Left hindlimb (tissue), 1 donor: ENCODE measurements around the gene PFAS.
"Not testable (repeated sequence)": the region's sequence is repeated elsewhere in the genome, so short reads cannot be mapped to it uniquely, and the experiment has no call there.

Experiments used
- DNase-seq: peaks from one replicate; pipeline ENCODE4 v3.0.0-alpha.2; 2018

Gene PFAS, protein sequence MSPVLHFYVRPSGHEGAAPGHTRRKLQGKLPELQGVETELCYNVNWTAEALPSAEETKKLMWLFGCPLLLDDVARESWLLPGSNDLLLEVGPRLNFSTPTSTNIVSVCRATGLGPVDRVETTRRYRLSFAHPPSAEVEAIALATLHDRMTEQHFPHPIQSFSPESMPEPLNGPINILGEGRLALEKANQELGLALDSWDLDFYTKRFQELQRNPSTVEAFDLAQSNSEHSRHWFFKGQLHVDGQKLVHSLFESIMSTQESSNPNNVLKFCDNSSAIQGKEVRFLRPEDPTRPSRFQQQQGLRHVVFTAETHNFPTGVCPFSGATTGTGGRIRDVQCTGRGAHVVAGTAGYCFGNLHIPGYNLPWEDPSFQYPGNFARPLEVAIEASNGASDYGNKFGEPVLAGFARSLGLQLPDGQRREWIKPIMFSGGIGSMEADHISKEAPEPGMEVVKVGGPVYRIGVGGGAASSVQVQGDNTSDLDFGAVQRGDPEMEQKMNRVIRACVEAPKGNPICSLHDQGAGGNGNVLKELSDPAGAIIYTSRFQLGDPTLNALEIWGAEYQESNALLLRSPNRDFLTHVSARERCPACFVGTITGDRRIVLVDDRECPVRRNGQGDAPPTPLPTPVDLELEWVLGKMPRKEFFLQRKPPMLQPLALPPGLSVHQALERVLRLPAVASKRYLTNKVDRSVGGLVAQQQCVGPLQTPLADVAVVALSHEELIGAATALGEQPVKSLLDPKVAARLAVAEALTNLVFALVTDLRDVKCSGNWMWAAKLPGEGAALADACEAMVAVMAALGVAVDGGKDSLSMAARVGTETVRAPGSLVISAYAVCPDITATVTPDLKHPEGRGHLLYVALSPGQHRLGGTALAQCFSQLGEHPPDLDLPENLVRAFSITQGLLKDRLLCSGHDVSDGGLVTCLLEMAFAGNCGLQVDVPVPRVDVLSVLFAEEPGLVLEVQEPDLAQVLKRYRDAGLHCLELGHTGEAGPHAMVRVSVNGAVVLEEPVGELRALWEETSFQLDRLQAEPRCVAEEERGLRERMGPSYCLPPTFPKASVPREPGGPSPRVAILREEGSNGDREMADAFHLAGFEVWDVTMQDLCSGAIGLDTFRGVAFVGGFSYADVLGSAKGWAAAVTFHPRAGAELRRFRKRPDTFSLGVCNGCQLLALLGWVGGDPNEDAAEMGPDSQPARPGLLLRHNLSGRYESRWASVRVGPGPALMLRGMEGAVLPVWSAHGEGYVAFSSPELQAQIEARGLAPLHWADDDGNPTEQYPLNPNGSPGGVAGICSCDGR (N-terminal part only)

DNA sequence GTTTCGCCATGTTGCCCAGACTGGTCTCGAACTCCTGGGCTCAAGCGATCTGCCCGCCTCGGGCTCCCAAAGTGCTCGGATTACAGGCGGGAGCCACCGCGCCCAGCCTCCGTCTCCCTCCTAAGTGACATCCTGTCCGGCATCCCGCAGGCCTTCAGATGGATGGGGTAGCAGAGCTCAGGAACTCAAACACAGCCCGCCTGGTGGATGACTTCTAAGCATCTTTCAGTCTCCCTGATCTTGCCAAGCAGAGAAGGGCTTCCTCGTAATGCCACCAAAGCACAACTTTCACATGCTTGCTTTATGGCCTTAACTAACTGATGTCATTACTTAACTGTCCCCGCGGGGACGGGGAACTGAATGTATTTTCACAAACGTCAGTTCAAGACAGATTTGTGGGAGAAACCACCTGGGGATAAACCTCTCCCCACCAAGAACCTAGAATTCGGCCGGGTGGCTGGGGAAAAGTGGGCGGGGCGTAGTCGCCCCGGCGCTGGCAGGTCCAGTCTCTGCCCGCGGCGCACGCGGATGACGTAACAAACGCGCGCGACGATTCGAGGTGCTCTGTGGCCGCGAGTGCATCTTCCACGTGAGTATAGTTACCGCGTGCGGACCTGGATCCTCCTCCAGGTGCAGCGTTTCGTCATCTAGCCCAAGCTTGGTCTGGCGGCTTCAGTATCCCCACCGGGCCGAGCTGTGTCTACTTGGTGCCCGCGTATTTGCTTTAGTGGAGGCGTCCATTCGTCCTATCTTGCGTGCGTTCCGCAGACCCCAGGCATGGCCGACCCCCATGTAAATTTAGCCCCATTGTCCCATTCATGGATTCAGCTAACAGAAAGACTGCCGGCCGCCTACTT lies at the start of gene PFAS:
Gene PFAS (plus strand): TSS at position 539 of the 857 bp plus-strand sequence. CDS start 4,649 bp downstream, outside the sequence.
- DNase-seq: peak; percentile 94

DNA sequence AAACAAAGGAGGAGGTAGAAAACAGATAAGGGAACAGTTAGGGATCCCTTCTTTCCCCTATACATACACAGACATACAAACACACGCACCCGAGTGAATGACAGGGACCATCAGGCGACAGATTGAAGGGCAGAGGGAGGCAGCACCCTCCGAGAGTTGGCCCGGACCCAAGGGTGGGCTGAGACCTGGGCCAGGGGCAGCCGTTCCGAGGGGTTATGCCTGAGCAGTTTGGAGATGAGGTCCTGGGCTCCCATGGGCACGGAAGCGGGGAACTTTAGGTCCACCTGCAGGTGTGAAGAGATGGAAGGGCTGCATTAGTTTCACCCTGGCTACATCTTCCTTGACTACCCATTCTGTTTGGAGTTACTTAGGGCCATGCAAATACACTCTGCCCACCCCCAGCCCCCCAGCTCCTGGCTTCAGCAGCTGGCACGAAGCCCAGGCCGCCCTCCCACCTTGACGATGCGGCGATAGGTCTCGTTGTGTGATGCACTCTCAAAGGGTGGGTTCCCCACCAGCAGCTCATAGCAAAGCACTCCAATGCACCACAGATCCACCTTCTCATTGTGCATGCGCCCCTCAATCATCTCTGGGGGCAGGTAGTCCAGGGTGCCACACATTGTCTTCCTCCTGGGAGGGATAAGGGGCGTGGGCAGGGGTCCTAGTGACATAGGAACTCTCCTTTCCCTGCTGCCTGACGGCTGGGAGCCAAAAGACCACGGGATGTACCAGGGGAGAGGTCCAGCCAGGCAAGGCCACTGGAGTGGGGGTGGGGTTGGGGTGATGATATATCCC lies 44.1 kb upstream of the PFAS start:
- DNase-seq: no peak

DNA sequence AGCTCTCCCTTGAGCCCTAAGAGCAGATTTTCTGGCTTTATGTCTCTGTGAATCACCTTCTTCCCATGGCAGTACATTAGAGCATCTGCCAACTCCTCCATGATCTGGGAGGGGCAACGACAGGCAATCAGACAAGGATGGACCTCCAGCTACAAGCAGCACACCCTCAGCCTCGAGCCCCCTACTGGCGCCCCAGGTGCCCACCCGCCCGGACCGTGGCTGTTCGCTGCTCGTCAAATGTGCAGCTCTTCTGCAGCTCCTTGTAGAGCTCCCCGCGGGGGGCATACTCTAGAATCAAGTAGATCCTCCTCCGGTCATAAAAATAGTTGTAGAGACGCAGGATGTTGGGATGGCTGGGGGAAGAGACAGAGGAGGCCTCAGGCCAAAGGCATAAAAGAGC lies 42.6 kb upstream of the PFAS start:
- no peak for DNase-seq

DNA sequence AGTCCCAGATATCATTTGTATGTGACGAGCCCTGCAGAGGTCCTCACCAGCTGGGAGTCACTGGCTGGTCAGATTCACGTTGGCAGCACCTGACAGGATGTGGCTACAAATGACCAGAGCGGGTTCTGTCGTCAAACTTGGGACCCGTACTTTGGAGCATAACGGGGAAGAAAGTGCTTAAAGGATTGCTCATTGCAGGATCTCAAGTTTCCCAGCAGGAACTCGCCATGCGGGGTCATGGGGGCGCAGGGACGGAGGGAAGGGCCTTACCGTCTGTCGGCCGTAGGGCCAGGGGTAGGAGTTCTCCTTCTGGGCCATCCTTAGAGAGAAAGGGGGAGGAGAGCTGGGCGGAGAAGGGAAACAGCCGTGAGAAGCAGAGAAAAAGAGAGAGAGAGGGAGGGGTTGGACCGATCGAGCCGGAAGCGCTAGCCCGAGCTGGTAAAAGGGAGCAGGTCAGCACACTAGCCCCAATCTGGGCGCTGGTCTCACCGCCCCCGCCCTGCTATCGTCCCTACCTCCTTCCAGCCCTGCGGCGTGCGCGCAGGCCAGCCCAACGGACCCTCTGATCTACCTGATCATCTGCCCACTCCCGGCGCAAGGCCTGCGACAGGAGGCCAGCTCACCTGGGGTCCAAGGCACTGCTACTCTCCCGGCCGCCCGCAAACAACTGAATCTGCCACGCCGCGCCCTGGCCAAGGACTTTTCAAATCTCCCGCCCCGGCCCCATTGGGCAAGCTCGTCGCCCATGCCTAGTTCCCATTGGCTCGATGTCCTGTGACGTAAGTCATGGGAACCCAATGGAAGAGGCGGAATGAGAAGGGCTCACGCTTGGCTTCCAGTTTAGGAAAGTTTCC lies 39.0 kb upstream of the PFAS start, which contains the start of gene AURKB:
Gene AURKB (minus strand): TSS at position 669 of the 854 bp plus-strand sequence. CDS start 351 bp downstream, at position 318.
- peak; percentile 95 for DNase-seq

DNA sequence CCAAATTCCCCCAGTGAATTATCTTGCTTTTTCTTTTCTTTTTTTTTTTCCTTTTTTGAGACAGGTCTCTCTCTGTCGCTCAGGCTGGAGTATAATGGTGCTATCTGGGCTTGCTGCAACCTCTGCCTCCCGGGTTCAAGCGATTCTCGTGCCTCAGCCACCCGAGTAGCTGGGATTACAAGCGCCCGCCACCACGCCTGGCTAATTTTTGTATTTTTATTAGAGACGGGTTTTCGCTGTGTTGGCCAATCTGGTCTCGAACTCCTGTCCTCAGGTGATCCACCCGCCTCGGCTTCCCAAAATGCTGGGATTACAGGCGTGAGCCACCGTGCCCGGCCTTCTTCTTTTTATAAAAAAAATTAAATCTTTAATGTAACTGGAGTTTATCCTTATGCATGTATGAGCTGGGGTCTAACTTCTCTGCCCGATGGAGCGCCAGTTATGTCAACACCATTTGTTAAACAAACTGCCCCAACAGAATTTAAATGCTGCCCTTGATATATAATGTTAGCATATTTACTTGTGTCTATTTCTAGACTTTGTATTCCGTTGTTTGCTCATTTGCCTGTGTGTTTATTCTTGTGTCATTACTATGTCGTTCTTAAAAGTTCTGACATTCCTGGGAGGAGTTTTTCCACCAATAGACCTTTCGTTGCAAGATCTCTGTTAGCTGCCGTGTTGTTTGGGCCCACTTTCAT lies 38.2 kb upstream of the PFAS start:
- no peak for DNase-seq

DNA sequence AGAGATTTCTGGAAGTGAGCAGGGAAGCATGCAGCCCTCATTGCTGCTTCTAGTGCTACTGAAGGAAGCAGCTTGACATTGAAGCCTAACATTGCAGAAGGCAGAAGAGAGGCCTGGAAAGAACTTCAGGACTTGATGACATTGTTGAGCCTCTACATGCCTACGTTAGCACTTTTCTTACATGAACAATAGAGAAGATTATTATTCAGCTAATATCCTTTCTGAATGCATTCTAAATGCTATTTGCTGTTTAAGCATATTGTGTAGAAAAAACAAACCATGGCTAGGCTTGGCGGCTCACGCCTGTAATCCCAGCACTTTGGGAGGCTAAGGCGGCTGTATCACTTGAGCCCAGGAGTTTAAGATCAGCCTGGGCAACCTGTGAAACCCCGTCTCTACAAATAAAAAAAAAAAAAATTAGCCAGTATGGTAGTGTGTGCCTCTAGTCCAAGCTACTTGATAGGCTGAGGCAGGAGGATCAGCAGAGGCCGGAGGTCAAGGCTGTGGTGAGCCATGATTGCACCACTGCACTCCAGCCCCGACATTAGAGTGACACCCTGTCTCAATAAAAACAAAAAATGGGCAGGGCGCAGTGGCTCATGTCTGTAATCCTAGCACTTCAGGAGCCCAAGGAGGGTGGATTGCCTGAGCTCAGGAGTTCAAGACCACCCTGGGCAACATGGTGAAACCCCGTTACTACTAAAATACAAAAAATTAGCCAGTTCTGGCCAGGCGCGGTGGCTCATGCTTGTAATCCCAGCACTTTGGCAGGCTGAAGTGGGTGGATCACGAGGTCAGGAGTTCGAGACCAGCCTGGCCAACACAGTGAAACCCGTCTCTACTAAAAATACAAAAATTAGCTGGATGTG lies 36.5 kb upstream of the PFAS start:
- DNase-seq: no peak

DNA sequence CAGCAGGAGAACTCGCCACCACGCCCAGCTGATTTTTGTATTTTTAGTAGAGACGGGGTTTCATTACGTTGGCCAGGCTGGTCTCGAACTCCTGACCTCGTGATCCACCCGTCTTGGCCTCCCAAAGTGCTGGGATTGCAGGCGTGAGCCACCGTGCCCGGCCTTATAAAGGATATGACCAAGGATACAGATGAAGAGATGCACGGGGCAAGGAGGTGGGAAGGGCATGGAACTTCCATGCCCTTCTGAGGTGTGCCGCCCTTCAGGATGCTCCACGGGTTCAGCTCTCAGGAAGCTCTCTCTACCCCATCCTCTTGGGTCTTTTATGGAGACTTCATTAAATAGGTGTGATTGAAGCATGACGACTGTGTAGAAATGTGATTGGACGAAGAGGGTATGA lies 35.1 kb upstream of the PFAS start:
- DNase-seq: not testable (repeated sequence)

DNA sequence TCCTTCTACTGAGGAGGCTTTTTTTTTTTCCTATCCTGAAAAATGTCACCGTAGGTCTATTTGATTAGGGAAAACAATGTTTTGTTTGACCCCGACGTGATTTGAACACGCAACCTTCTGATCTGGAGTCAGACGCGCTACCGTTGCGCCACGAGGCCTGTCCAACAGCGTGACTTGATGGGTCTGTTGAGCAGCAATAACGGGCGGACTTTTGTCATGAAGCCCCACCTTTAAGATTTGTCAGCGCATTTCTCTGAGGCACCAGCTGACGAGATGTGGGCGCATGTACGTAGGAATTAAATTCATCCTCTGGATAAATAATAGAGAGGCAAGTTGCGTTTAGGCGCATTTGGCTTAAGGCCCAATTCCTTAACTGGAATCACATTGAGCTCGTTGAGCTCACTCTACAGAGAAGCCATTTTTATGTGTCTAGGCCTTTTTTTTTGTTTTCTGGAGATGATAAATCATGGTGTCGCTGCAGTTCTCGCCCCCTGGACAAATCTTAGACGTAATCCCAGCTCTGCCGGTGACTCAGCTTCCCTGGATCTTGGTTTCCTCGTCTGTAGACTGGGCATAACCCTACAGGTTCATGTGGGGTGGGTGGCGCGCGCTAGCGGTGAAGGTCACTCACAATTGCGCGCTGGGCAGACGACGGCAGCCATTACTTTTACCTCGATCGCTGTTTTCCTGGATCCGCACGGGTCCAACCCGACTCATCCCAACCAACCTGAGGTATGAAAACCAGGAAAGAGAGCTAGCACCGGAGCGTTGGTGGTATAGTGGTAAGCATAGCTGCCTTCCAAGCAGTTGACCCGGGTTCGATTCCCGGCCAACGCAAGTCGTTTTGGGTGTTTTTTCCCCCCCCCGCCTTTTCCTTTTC lies 28.1 kb upstream of the PFAS start:
- peak; percentile 96 for DNase-seq

DNA sequence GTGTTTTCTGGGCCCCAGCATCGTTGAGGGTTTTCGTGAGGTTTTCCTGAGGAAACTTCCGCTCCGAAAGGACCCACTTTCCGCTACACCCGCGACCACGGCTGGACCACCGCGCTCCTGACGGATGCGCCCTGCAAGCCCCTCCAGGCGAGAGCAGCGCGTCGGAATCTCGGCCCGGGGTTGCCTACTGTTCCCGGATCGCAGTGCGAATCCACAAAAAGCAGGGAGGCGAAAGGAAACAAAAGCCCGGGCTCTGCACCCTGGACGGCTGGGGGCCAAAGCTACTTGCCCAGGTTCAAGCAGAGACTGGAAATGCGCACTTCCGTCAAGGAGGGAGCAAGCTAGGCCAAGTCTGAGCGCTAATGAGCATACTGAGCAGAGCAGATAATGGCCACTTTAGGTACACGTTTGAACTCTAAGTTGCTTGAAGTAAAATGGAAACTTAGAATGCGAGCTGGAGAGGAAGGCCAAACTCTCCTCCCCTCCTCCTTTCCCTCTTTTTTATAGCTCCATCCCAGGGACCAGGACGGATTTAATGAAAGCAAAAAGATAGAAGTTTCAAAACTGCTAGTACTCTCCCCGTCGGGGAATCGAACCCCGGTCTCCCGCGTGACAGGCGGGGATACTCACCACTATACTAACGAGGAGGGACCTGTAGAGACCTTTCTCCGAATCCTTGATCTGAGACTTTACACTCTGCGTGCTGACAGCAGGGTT lies 27.3 kb upstream of the PFAS start:
- DNase-seq: peak; percentile 96

DNA sequence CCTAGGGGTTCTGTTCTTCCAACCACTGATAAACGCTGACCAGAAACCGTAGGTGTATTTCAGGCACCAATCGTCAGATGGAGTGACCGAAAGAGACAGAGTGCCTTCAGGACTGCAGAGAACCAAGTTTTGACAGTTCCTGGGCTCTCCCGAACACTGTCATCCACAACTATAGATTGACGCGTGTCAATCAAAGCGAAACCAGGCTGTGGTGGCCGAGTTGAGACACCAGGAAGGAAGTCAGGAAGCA lies 26.8 kb upstream of the PFAS start:
- DNase-seq: no peak

DNA sequence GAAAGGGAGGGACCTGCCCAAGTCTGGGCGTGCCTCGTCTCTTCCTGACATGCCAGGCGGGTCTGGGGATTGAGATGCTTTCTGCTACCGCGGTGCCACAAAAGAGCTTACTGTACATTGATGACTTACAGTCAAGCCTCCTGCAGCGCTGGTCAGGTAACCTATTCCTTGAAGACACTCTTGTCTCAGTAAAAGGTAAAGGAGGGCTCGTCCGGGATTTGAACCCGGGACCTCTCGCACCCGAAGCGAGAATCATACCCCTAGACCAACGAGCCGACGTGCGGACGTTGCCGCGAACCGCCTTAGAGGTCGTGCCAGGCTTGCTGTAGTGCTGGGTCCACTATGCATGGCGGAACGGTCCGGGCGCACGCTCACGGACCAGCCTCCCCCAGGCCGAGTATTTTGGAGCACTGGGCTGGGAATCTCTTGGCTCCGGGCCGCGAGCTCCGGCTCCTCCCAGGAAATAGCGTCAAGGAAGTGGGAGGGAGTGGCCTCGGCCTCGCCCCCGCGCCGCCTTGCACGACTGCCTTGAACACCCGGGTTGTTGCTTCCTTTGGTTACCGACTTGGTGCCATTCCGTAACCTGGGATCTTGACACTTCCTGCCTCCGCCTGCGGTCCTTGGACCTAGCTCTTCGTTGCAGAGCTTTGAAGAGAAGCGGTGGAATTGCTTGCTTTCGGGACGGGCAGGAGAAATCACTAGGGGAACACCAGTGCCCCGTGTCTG lies 26.3 kb upstream of the PFAS start:
- DNase-seq: peak; percentile 96

DNA sequence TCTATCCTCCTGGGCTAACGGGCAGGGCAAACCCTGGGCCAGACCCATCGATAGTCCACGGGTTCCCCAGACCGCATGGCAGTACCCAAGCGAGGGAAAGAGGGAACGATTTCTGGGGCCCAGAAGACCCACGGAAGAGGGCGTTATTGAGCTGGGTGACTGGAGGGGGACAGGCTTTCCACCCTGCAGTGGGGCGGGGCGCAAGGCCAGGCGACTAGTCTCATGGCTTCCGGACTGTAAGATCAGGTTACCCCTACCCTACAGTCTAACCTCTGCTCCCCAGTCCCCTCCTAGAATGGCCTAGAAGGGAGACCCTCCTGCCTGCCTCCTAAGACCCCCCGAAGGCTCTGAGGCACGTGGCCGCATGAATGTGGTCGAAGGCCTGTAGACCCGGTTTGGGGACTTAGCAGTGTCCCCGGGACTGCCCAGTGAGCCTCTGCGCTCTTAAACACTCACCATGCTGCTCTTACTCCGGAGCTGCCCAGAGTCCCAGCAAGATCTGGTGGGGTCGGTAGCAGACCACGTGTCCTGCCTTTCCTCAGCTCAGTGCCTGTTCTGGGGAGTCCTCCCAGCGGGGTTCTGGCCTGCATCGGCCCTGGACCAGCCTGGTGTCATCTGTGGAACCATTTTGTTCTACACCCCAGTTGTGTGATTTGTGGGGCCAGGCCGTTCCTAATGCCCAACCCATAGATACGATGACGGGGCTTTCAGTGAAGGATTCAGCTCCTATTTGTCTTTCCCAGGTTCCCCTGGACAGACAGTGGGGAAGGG lies 25.5 kb upstream of the PFAS start:
- peak; percentile 80 for DNase-seq

DNA sequence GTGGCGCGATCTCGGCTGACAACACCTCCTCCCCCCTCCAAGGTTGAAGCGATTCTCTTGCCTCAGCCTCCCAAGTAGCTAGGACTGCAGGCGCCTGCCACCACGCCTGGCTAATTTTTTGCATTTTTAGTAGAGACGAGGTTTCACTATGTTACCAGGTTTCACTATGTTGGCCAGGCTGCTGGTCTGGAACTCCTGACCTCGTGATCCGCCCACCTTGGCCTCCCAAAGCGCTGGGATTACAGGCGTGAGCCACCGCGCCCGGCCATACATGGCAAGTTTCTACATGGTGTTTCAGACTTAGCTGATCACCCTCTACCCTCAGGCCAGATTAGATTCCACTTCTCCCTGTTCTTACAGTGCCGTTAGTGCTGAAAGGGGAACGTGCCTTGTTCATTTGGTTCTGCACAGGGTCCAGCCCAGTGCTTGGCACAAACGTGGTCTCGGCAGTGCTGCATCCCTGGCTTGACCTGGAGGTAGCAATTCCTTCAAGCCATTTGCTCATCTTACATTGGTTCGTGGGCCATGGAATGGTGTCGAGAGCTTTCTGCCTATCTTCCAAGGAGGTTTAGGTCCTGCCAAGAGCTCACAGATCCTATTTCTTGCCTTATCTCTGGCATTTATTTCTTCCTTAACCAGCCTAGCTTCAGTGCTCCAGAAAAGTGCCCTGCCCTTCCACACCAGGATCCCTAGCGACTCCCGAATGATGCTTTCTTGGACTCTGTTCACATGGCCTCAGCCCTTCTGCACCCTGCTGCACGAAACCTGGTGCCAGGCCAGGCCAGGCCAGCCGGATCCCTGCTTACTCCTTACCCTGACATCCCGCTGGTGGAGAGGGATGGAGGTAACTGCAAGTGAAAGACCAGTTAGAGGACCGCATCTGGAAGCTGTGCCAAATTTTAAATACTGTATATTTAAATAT lies 23.9 kb upstream of the PFAS start:
- DNase-seq: no peak
